K562 (cell line): ENCODE data around the gene ANAPC10. TPM values are rescaled to one million over a fixed set of nuclear protein-coding genes. Genes with fewer than 3 reads are reported as not detected.

Experiments
- ATAC-seq: fragments of 200-7000 bp; cut with Tn5 transposase; 3 replicates; pipeline ENCODE4 v1.9.1; 2020; ENCODE audit warnings: moderate library complexity
- BruUV-seq: library from RNA; stranded (reverse); fragments of 400-500 nt; replicated peaks from 2 replicates; lab custom pipeline; 2021; lab: Mats Ljungman, UMichigan
- CTCF ChIA-PET: fragments of 300-600 bp; formaldehyde crosslinking; extraction: SDS; loops from one replicate; lab custom pipeline; 2021; ENCODE audit warnings: low intra/inter-chr PET ratio; lab: Yijun Ruan, JAX
- POLR2A ChIA-PET: fragments of 300-600, 350-650 bp; sonication (Branson Sonifier 250); formaldehyde crosslinking; extraction: SDS; loops from one replicate; lab custom pipeline; 2021; ENCODE audit warnings: antibody characterized with exemption, inconsistent platforms; lab: Yijun Ruan, JAX
- DNase-seq, 4 experiments: peaks; one replicate each; pipeline versions ENCODE4 v3.0.0 to v3.0.0-alpha.2; 2011 to 2018; ENCODE audit warnings: low spot score in 3 of 4, mixed read lengths in 3 of 4; ENCODE audit errors: extremely low read depth in 1 of 4
- FAIRE-seq: peaks from 2 replicates; lab custom pipeline; 2011; peaks lifted over from hg19 to GRCh38; lab: Jason Lieb, UNC
- H2AFZ ChIP-seq: 2 replicates; pipeline ENCODE4 v1.6.0; 2011; ENCODE audit warnings: low read depth, low read length, control low read depth, inconsistent platforms
- H3K27ac ChIP-seq: fragments of 200-600 bp; 3 replicates; pipeline ENCODE4 v1.8.0; 2011; ENCODE audit warnings: low read depth, mild to moderate bottlenecking, control low read depth, inconsistent platforms, low read length, moderate library complexity, mixed read lengths; ENCODE audit errors: extremely low read depth
- H3K27me3 ChIP-seq, 2 experiments: fragments of 300-600 bp in 1 of 2; 2 replicates in 1 of 2; 3 replicates in 1 of 2; pipeline versions ENCODE4 v1.6.0 to v1.8.0; 2011; ENCODE audit warnings: inconsistent platforms in 2 of 2, low read length in 2 of 2, mild to moderate bottlenecking in 1 of 2, mixed read lengths in 1 of 2, moderate library complexity in 1 of 2; ENCODE audit not compliant: control insufficient read depth in 2 of 2, insufficient read depth in 2 of 2
- H3K36me3 ChIP-seq: fragments of 300-600 bp; 3 replicates; pipeline ENCODE4 v1.8.0; 2011; ENCODE audit warnings: mild to moderate bottlenecking, low read length, inconsistent platforms; ENCODE audit not compliant: control insufficient read depth, insufficient read depth
- H3K4me1 ChIP-seq, 2 experiments: fragments of 200-600 bp in 1 of 2; replicated peaks in 1 of 2; 2 replicates in 1 of 2; 3 replicates in 1 of 2; pipeline versions ENCODE4 v1.5.1 to v1.8.0; 2011; ENCODE audit warnings: inconsistent platforms in 2 of 2, low read length in 2 of 2, mild to moderate bottlenecking in 1 of 2, mixed read lengths in 1 of 2, moderate library complexity in 1 of 2; ENCODE audit not compliant: control insufficient read depth in 2 of 2, insufficient read depth in 2 of 2
- H3K4me2 ChIP-seq: 2 replicates; pipeline ENCODE4 v1.6.1; 2011; ENCODE audit warnings: low read length, control low read depth, inconsistent platforms, mixed read lengths; ENCODE audit not compliant: insufficient read depth
- H3K4me3 ChIP-seq: fragments of 200-600 bp; sonication (generic), shearing (Covaris generic); 2 replicates; pipeline ENCODE4 v1.5.1; 2016; ENCODE audit warnings: control low read depth, inconsistent platforms
- H3K79me2 ChIP-seq: fragments of 200-600 bp; 3 replicates; pipeline ENCODE4 v1.8.0; 2011; ENCODE audit warnings: low read length, inconsistent platforms; ENCODE audit not compliant: control insufficient read depth, insufficient read depth
- H3K9ac ChIP-seq, 2 experiments: 2 replicates each; pipeline versions ENCODE4 v1.6.0 to v1.6.1; 2011; ENCODE audit warnings: low read depth in 2 of 2, low read length in 2 of 2, control low read depth in 1 of 2, inconsistent platforms in 1 of 2, mild to moderate bottlenecking in 1 of 2, mixed read lengths in 1 of 2; ENCODE audit not compliant: insufficient read depth in 1 of 2
- H3K9me1 ChIP-seq: one replicate; pipeline ENCODE4 v1.6.0; 2011; ENCODE audit warnings: inconsistent platforms, mild to moderate bottlenecking, low read length, moderate library complexity; ENCODE audit not compliant: control insufficient read depth, insufficient read depth
- H3K9me3 ChIP-seq: replicated peaks from 2 replicates; pipeline ENCODE4 v1.5.1; 2011; ENCODE audit warnings: low read depth, low read length, inconsistent platforms; ENCODE audit not compliant: control insufficient read depth, insufficient read depth
- H4K20me1 ChIP-seq: replicated peaks from 2 replicates; pipeline ENCODE4 v1.6.1; 2011; ENCODE audit warnings: low read length, inconsistent platforms, mixed read lengths; ENCODE audit not compliant: control insufficient read depth, insufficient read depth
- ATF2 ChIP-seq: sonication (generic); formaldehyde crosslinking; IDR thresholded peaks from 2 replicates; pipeline ENCODE4 v1.8.1; 2022; ENCODE audit warnings: missing genetic modification reagents
- CEBPB ChIP-seq: fragments of 450-650 bp; IDR thresholded peaks from 2 replicates; pipeline ENCODE4 v1.6.1; 2016; ENCODE audit warnings: missing genetic modification characterization, missing compliant biosample characterization
- CREB3L1 ChIP-seq: fragments of 450-650 bp; IDR thresholded peaks from 2 replicates; pipeline ENCODE4 v1.6.1; 2014; ENCODE audit warnings: low read depth, mild to moderate bottlenecking, moderate library complexity, borderline replicate concordance
- GABPB1 ChIP-seq: sonication (generic); formaldehyde crosslinking; IDR thresholded peaks from 2 replicates; pipeline ENCODE4 v1.8.0; 2022; ENCODE audit warnings: mild to moderate bottlenecking, missing genetic modification reagents
- ZNF436 ChIP-seq: fragments of 250-450, 450-650 bp; sonication (Bioruptor Pico); formaldehyde crosslinking; IDR thresholded peaks from 2 replicates; pipeline ENCODE4 v1.7.0; 2020; ENCODE audit warnings: mild to moderate bottlenecking
- WGBS: fragments of 100-300 bp; shearing (Covaris generic); methylation state at CpG from one replicate; pipeline ENCODE4 v1.1.6; 2016; ENCODE audit warnings: low coverage, mixed read lengths; ENCODE audit not compliant: insufficient coverage; ENCODE audit errors: missing lambda C conversion rate; 5-methylcytosine and 5-hydroxymethylcytosine counted together
- in situ Hi-C: fragments of 300-500 bp; cut with MboI; formaldehyde crosslinking; loops from 4 replicates; pipeline ENCODE4 v1.15.0; 2018; ENCODE audit warnings: inconsistent platforms, mixed read lengths
- intact Hi-C: fragments of 100-400 bp; cut with micrococcal nuclease; formaldehyde crosslinking; loops from 2 replicates; pipeline ENCODE4 v1.14.2; 2022
- polyA plus RNA-seq, 8 experiments: library from polyadenylated mRNA; depleted of rRNA in 4 of 8; stranded (reverse) in 5 of 8; unstranded in 3 of 8; fragments of >200 nt; fragmentation: Nextera tagmentation in 2 of 8; fragmentation: Illumina TruSeq in 1 of 8; extraction: Ambion mirVana in 2 of 8; extraction: Trizol in 1 of 8; gene quantifications; 2 replicates each; pipeline versions ENCODE4 v1.2.1 to v1.2.3, GENCODE V29; 2011 to 2014; ENCODE audit warnings: inconsistent platforms in 1 of 8, missing spikeins in 1 of 8
- total RNA-seq, 7 experiments: library from RNA; depleted of rRNA in 6 of 7; stranded (reverse); fragments of >200 nt in 6 of 7; fragmentation: Illumina TruSeq in 2 of 7; extraction: Trizol in 2 of 7; gene quantifications; 2 replicates each; pipeline versions ENCODE4 v1.2.1 to v1.2.3, GENCODE V29; 2011 to 2021; ENCODE audit warnings: low replicate concordance in 1 of 7

ANAPC10 gene
- total and polyA plus RNA-seq, 9 of the 15 experiments (the other 6 are each of a cell fraction or from before 2014, with no cell fraction given), result 31.0 to 96.2 (median 60.3) TPM

DNA sequence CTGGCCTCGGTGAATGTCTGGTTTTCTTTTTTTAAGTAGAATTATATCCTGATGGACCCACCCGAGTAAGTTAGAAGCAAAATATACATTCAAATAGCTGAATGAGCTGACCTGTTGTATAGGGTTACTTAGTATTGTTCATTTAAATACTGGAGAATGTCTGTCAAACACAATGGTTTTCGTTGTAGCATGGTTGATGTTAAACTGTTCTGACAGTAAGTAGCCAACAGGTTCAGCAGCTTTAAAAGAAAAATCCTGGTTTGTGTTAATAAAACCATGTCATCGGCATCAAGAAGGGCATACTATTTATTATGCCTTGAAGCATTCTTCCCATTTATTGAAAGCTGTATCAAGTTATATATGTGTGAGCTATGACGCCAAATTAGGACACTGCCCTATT, 149.6 kb downstream of the ANAPC10 start:
- no TSS peak for BruUV-seq
- no peak for FAIRE-seq
- POLR2A ChIA-PET, result interaction anchor here (0.6 kb wide), 1 partner anchor 529 kb away, joined by 3 read pairs; no protein-coding TSS in a partner anchor

More for the DNA sequence above, 149.6 kb downstream of the ANAPC10 start:
- CTCF ChIA-PET, result no interaction called here
- WGBS, result under 1% methylated on average over 5 of the region's 5 CpGs
- in situ Hi-C loops, result no loop called here
- ATAC-seq, result no peak
- H3K4me3 ChIP-seq, result no peak overlapping the region
- no peaks in the 10 kb centered on the region for H3K4me1 ChIP-seq
- TF ChIP-seq ZNF436 (CRISPR knock-in tag) (no peak), GABPB1 (no peak), CREB3L1 (no peak), ATF2 (CRISPR knock-in tag) (no peak), CEBPB (tag) (no peak)
- intact Hi-C loops, result no loop called here
- H2AFZ ChIP-seq, result no peak overlapping the region
- no peak for DNase-seq
- no peaks in the 10 kb centered on the region for H3K79me2 ChIP-seq
- H3K4me2 ChIP-seq, result no peak overlapping the region
- no peaks in the 10 kb centered on the region for H3K36me3 ChIP-seq
- no peak overlapping the region for H3K9ac ChIP-seq
- H3K27ac ChIP-seq, result no peak overlapping the region
- H4K20me1 ChIP-seq, result no peaks in the 10 kb centered on the region
- no peaks in the 10 kb centered on the region for H3K27me3 ChIP-seq
- no peaks in the 10 kb centered on the region for H3K9me3 ChIP-seq
- H3K9me1 ChIP-seq, result no peaks in the 10 kb centered on the region
